ENCODE measurements around the gene DUSP10.
A peak's percentile ranks its signal among the peaks of the same experiment; 100 is the strongest.

DUSP10 gene

DNA sequence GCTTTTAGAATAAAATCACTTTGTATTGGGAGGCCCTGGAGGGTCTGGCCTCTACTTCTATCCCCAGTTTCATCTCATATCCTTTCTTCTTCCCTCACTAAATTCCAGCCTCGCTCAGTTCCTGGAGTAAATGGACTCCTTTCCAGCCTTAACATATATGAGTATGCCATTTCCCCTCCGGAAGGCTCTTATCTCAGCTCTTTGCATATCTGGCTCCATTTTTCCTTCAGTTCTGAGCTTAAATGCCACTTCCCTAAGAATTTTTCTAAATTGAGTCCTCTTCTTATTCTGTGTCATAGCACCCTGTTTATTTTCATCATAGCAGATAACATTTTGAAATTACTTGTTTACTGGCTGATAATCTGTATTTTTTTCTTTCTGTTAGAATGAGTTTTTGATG lies 20.2 kb upstream of the DUSP10 start:
- DNase-seq: no peak

DNA sequence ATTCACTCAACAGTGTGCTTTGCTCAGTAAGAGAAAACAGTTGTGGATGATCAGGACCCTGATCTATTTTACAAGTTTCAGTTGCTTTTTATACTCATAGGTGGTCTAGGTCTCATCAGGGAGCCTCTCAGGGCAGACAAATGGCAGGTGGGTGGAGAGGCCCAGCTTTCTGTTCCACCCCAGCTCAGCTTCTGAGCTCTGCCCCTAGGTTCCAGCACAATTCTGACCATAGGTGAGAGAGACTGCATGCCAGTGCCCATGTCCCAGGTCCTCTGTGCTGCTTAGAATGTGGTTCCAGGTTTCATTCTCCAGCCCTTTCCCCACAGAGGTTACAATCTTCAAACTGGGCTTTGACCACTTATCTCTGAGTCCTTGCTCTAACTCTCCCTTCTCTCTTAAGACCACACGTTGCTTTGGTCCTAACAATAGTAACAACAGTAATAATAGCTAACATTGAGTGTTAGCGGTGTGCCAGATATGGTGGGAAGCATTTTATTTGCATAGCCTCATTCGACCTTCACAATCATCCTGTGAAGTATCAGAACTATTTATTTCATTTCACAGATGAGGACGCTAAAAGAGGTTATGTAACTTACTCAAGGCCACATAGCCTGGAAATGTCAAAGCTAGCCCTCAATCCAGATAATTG lies 19.6 kb upstream of the DUSP10 start:
- no peak for DNase-seq

GRCh38 chr1:221760911-221761310 lies 19.0 kb upstream of the DUSP10 start:
- no peak for DNase-seq

DNA sequence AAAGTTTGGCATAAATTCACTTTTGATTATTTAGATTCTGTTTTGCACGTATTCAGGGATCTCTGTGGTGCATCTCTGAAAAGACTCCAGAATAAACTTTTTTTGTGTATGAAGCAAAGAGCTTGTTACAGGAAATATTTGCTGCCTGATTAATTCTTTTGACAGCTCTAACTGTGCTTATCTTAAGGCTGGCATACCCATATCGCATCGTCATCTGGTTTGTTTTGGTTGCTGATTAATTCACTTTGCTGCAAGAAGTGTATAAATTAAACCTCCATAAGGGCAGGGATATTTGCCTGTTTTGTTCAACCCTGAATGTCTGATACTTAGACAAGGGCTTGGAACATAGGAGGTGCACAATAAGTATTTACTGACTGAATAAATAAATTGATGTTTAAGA lies 17.5 kb upstream of the DUSP10 start:
- DNase-seq: no peak

DNA sequence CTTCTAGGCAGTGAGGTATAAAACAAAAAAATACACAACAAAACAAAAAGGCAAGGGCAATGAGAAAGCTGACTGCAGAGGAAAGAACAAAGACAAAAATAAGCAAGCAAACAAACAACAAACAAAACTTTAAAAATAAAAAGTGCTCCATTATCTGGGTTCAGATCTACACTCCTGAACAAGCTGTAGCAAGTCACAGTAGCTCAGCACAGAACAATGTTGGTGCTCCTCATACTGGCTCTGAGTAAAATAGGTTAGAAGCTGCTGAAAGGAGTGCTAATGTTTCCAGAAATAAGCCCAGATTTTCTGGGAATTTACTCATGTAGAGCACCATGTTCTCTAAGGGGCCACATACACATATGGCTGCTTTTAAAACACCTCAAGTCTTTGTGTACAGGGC lies 16.6 kb upstream of the DUSP10 start:
- DNase-seq: no peak

- no peak for DNase-seq
These were observed 15.1 kb upstream of the DUSP10 start for GRCh38 chr1:221756830-221757551.

- no peak for DNase-seq
These were observed 11.9 kb upstream of the DUSP10 start for GRCh38 chr1:221753828-221754188.

DNA sequence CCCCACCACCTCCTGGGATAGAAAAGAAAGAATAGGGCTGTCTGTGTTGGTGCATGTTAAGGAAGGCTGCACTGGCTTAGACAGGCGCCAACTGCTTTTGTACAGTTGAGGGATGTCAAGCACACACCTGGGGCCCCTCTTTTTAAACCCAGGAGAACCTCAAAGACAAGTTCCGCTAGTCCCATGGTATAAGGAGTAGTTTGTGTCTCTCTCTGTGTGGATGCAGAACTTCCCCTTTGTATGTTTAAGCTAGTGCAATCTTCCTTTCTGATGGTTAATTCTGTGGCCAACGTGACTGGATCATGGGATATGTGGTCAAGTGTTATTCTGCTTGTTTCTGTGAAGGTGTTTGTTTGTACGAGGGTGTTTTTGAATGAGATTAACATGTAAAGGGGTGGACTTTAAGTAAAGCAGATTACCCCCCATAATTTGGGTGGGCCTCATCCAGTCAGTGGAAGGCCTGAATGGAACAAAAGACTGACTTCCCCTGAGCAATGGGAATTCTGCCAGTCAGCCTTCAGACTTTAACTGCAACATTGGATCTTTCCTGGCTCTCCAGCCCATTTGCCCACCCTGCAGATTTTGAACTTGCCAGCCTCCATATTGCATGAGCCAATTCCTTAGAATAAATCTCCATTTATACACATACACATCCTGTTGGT lies 9.5 kb upstream of the DUSP10 start:
- DNase-seq: no peak

DNA sequence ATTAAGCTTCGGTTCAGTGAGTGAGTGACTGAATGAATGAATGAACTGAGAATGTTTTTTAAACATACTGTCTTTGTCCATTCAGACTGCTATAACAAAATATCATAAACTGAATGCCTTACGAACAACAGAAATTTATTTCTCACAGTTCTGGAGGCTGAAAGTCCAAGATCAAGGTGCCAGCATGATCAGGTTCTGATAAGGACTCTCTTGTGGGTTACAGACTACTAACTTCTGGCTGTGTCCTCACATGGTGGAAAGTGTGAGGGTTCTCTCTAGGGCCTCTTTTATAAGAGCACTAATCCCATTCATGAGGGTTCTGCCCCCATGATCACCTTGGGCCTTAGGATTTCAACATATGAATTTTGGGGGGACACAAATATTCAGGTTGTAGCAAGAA lies 7.1 kb upstream of the DUSP10 start:
- DNase-seq: no peak

GRCh38 chr1:221747839-221748238 lies 6.0 kb upstream of the DUSP10 start:
- peak; percentile 68 for DNase-seq

DNA sequence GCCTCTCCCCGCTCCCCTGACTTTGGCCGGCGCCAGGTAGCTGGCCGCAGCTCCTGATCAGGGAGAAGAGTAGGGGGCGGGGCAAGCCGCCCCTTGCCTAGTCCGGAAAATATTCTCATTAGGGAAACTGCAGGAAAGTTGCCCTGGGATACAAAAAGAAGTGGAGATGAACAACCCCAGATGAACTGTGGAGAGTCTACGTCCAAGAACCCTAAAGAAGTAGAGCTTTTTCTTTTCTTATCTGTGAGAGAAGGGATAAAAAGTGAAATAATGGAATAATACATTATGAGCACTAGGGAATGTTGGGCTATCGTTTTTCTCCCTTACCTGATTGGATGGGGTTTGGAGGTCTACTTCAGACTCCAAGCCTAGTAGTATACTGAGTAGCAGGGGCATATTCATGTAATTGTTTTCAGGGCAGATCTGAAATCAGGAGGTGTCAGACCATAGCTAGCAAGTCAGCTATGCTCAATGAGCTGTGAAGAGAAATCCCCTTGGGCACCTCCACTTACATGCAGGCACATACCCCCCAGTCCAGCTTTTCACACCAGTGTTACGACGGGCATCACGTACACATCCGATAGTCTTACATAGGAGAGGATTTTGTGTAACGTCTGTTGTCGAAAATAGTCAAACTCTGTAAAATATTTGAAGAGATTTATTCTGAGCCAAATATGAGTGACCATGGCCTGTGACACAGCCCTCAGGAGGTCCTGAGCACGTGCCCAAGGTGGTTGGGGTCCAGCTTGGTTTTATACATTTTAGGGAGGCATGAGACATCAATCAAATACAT lies 1.7 kb upstream of the DUSP10 start:
- DNase-seq: peak; percentile 44

DNA sequence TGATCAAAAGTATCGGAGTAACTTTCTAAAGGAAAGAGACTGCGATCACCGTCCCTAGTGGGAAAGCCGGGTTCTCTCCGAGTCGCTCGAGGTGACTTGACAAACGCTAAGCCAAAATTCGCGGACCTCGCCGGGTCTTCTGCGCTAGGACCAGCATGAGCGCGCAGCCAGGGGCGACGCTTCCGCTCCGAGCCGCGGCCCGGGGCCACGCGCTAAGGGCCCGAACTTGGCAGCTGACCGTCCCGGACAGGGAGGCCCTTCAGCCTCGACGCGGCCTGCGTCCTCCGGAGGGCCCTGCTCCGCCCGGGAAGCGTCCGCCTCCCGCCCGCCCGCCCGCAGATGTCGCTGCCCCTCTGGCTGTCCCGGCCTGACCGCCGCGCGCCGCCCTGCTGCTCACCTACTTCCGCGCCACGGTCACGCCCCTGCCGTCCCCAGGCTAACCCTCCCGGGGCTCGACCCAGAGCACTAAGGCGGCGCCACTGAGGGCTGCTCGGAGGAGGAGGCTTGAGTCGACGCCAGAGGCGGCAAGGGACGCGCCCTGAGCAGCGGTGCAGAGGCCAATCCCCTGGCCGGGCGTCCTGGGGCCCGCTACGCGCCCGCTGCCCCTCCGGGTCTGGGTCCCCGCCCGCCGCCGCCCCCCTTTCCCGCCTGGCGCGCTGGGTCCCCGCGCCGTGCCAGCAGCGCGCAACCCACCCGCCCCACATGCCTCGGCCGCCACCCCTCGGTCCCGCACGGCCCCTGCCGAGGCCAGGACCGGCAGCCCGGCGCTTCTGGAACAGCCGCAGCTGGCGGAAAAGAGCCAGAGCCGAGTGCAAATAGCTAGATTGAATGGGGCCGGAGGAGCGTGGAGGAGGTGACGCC lies 896 bp upstream of the DUSP10 start:
- peak; percentile 29 for DNase-seq

DNA sequence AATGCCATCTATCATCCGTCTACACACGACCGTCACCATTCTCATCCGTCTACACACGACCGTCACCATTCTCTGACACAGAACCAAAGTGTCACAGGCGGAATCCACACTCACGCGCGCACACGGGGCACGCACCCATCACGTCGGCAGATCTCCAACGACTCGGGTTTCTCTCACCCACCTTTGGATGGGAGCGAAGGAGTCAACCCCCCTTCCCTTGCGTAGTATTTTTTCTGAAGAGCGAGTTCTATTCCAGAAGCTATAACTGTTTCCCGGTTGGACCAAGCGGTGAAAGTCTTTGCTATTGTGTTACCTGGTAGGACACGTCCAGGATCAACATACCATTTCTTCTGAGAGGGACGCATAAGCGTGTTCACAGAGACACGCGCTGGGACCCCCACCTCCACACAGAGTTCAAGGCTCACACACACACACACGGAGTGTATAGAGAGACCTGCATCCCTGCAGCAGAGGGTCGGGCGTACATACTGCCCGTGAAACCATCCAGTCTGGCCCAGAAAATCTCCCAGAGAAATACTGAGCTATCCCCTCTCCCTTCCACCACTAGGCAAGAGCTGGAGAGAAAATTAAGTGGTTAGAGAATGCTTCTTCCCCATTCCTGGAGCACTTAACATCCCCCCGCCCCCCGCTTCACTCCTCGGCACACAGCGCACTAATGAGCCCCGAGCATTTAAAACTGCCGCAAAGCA lies 741 bp downstream of the DUSP10 start:
- peak; percentile 54 for DNase-seq

DNA sequence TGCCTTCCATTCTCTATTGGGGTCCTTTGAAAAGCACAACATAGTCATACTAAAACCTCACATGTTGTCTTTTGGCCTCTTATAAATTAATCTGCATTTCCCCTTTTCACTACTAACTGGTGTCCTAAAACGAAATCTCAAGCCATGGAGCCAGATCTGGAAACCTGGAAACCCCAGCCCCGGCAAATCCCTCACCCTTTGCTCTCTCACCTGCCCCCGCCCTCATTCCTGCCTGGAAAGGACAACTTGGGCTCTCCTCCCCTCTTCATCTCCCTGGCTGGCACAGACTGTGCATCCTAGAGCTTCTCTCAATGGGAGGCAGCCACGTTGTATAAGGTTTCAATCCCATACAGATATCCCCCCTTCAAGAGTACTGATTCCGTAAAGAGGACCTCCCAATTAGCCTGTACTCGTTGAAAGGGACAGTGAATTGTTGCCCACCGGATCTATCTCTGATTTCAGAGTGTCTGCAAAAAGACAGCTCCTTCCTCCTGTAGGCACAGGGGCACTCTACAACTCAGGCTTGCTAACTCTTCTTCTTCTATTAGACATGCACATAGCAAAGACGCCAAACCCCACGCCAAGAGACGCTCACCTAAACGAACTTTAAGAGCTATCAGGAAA lies 1.4 kb downstream of the DUSP10 start:
- DNase-seq: no peak

- DNase-seq: no peak
These were observed 2.2 kb downstream of the DUSP10 start for GRCh38 chr1:221739677-221740025.

DNA sequence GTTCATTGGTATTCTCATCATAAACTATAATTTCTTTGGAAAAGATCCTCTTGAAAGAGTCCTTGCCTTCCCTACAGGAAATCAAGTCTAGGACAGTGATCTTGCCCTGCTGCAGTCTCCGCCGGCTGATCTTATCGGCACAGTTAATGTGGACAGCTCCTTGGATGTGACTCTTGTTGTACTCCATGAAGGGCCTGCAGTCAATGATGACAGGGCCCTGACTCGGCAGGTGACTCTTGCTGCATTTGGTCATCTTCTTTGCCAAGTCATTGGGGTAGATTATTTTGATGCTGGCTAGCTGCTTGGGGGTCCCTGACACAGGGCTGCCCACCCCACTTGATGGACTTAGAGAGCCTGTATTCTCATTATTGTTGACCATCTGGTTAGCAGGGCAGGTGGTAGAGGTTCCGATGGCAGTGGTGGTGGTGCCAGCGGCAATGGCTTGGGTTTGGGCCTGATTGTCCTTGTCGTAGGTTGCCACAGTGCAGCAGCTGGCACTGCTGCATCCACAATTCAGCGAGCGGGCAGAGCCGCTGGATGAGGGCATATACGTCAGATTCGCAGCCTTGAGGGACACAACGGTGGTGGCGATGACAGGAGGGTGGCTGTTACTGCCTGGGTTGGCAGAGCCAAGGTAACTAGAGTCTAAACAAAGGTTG lies 2.7 kb downstream of the DUSP10 start:
- DNase-seq: no peak

DNA sequence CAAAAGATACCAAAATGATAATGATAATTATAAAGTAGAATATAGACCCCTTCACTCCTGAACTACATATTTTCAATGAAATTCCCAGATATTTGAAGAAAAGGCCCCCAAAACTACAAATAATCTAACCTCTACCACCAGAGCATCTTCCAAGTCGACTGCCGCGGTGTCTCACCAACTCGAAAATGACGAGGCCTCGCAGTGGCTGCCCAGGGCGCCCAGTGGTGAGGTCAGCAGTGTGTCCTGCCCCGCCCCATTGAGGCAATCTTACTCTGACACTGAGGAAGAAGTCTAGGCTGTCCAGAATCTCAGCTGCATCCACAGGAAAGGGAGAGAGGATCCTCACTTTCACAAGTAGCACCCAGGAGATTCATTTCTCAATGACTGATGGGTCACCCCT lies 5.2 kb downstream of the DUSP10 start:
- no peak for DNase-seq

DNA sequence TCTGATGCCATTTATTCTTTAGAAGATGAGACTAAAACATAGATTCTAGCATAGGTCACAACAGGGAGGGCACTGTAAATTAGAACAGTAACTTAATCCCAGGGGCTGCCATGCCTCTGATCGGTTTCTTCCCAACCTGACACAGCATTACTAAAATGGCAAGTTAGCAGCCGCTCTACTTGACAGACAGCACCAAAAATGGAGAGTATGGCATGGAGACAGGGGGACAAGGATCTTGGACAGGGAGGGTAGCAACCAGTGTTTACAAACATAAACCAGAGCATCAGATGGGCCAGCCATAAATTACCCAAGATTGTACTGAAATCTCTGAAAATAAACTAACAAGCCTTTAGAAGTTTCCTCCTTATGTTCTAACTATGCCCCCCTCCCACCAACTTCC lies 5.9 kb downstream of the DUSP10 start:
- DNase-seq: no peak

- no peak for DNase-seq
These were observed 7.7 kb downstream of the DUSP10 start for GRCh38 chr1:221734187-221734586.

- no peak for DNase-seq
These were observed 9.8 kb downstream of the DUSP10 start for GRCh38 chr1:221732052-221732451.

GRCh38 chr1:221729771-221730330 lies 12.0 kb downstream of the DUSP10 start:
- no peak for DNase-seq
